GM12878 (cell line): ENCODE measurements around the gene R3HDM2. TPM values are rescaled to one million over a fixed set of nuclear protein-coding genes. Genes with fewer than 3 reads are reported as not detected.

ENCODE experiments used
- ATAC-seq: fragments of 200-7000 bp; cut with Tn5 transposase; 3 replicates; pipeline ENCODE4 v1.9.1; 2020; ENCODE audit warnings: mild to moderate bottlenecking, moderate library complexity
- BruUV-seq: library from RNA; stranded (reverse); fragments of 400-500 nt; replicated peaks from 2 replicates; lab custom pipeline; 2021; lab: Mats Ljungman, UMichigan
- CTCF ChIA-PET: fragments of 300-600 bp; sonication (Branson Sonifier 250); formaldehyde crosslinking; extraction: SDS; loops from one replicate; lab custom pipeline; 2021; ENCODE audit warnings: inconsistent platforms; lab: Yijun Ruan, JAX
- POLR2A ChIA-PET: fragments of 350-600 bp; formaldehyde crosslinking; extraction: SDS; loops from one replicate; lab custom pipeline; 2021; ENCODE audit warnings: inconsistent platforms; lab: Charles Lee
- RAD21 ChIA-PET: fragments of 300-600 bp; sonication (Branson Sonifier 250); formaldehyde crosslinking; loops from one replicate; lab custom pipeline; 2023; ENCODE audit warnings: antibody characterized with exemption; ENCODE audit not compliant: unreplicated experiment; lab: Charles Lee
- SMC1A ChIA-PET: fragments of 300-600 bp; sonication (Branson Sonifier 250); formaldehyde crosslinking; loops from one replicate; lab custom pipeline; 2023; ENCODE audit not compliant: unreplicated experiment, uncharacterized antibody; lab: Charles Lee
- DNase-seq: peaks from one replicate; pipeline ENCODE4 v3.0.0-alpha.2; 2011; ENCODE audit warnings: low read depth, low spot score
- FAIRE-seq: peaks from 3 replicates; lab custom pipeline; 2011; peaks lifted over from hg19 to GRCh38; lab: Jason Lieb, UNC
- H2AFZ ChIP-seq: 2 replicates; pipeline ENCODE4 v1.6.0; 2011; ENCODE audit warnings: low read depth, low read length, control low read depth; ENCODE audit not compliant: control insufficient read depth
- H3K27ac ChIP-seq: 2 replicates; pipeline ENCODE4 v1.5.1; 2011; ENCODE audit warnings: control low read depth; ENCODE audit not compliant: control insufficient read depth, insufficient read depth
- H3K27me3 ChIP-seq, 2 experiments: replicated peaks in 1 of 2; 2 replicates each; pipeline versions ENCODE4 v1.6.0 to v1.6.1; 2011; ENCODE audit warnings: low read length in 1 of 2; ENCODE audit not compliant: control insufficient read depth in 2 of 2, insufficient read depth in 2 of 2
- H3K36me3 ChIP-seq, 2 experiments: 2 replicates each; pipeline ENCODE4 v1.5.1; 2011; ENCODE audit warnings: low read length in 1 of 2; ENCODE audit not compliant: control insufficient read depth in 2 of 2, insufficient read depth in 2 of 2
- H3K4me1 ChIP-seq: 2 replicates; pipeline ENCODE4 v1.6.1; 2011; ENCODE audit warnings: mild to moderate bottlenecking, low read length, moderate library complexity, mixed read lengths; ENCODE audit not compliant: control insufficient read depth, insufficient read depth
- H3K4me2 ChIP-seq: 2 replicates; pipeline ENCODE4 v1.6.0; 2011; ENCODE audit warnings: control low read depth; ENCODE audit not compliant: control insufficient read depth, insufficient read depth
- H3K4me3 ChIP-seq: fragments of 200-600 bp; sonication (generic); 2 replicates; pipeline ENCODE4 v1.5.1; 2016
- H3K79me2 ChIP-seq: 2 replicates; pipeline ENCODE4 v1.6.0; 2011; ENCODE audit warnings: low read length; ENCODE audit not compliant: control insufficient read depth, insufficient read depth
- H3K9ac ChIP-seq: 2 replicates; pipeline ENCODE4 v1.8.0; 2011; ENCODE audit warnings: low read length, control low read depth, mixed read lengths; ENCODE audit not compliant: control insufficient read depth, insufficient read depth
- H3K9me3 ChIP-seq: replicated peaks from 3 replicates; pipeline ENCODE4 v1.5.1; 2011; ENCODE audit warnings: mild to moderate bottlenecking, low read length; ENCODE audit not compliant: control insufficient read depth, insufficient read depth
- H4K20me1 ChIP-seq: 2 replicates; pipeline ENCODE4 v1.6.0; 2011; ENCODE audit not compliant: control insufficient read depth, insufficient read depth
- CEBPB ChIP-seq, 2 experiments: fragments of 150-350 bp in 1 of 2; IDR thresholded peaks; 2 replicates each; pipeline ENCODE4 v1.6.1; 2012 to 2014; ENCODE audit warnings: low read depth in 2 of 2, low read length in 2 of 2, borderline replicate concordance in 1 of 2, inconsistent platforms in 1 of 2
- CHD2 ChIP-seq: IDR thresholded peaks from 2 replicates; pipeline ENCODE4 v1.6.1; 2011; ENCODE audit warnings: low read depth, low read length, improper control_type of control experiment, borderline replicate concordance
- CHD4 ChIP-seq: fragments of 200-600 bp; sonication (generic); IDR thresholded peaks from 2 replicates; pipeline ENCODE4 v1.6.1; 2016; ENCODE audit warnings: mild to moderate bottlenecking
- E4F1 ChIP-seq: fragments of 450-650 bp; IDR thresholded peaks from 2 replicates; pipeline ENCODE4 v1.6.1; 2018; ENCODE audit warnings: borderline replicate concordance, mild to moderate bottlenecking; ENCODE audit not compliant: partially characterized antibody
- FOXK2 ChIP-seq: fragments of 450-650 bp; IDR thresholded peaks from 2 replicates; pipeline ENCODE4 v1.6.1; 2017; ENCODE audit warnings: mild to moderate bottlenecking, moderate library complexity
- IKZF1 ChIP-seq: fragments of 450-650 bp; conservative IDR thresholded peaks from 2 replicates; pipeline ENCODE4 v1.6.1; 2017; ENCODE audit warnings: antibody characterized with exemption, mild to moderate bottlenecking
- JUND ChIP-seq: IDR thresholded peaks from 2 replicates; pipeline ENCODE4 v1.6.1; 2012; ENCODE audit warnings: low read depth, mild to moderate bottlenecking, low read length, improper control_type of control experiment, moderate library complexity
- MTA2 ChIP-seq: fragments of 450-650 bp; IDR thresholded peaks from 2 replicates; pipeline ENCODE4 v1.6.1; 2016; ENCODE audit warnings: low read depth, mild to moderate bottlenecking, moderate library complexity
- NFIC ChIP-seq: IDR thresholded peaks from 2 replicates; pipeline ENCODE4 v1.6.1; 2012; ENCODE audit warnings: low read depth, mild to moderate bottlenecking, inconsistent platforms, low read length, moderate library complexity
- RB1 ChIP-seq: fragments of 450-650 bp; formaldehyde crosslinking; IDR thresholded peaks from 2 replicates; pipeline ENCODE4 v1.6.1; 2017; ENCODE audit warnings: mild to moderate bottlenecking, borderline replicate concordance
- RELB ChIP-seq: fragments of 450-650 bp; IDR thresholded peaks from 2 replicates; pipeline ENCODE4 v1.6.1; 2017; ENCODE audit warnings: low read depth, mild to moderate bottlenecking, moderate library complexity
- SMARCA5 ChIP-seq: fragments of 450-650 bp; IDR thresholded peaks from 2 replicates; pipeline ENCODE4 v1.6.1; 2017; ENCODE audit warnings: mild to moderate bottlenecking
- WRNIP1 ChIP-seq: IDR thresholded peaks from 2 replicates; pipeline ENCODE4 v1.6.1; 2011; ENCODE audit warnings: low read depth, low read length, improper control_type of control experiment, borderline replicate concordance
- WGBS: methylation state at CpG from one replicate; pipeline ENCODE4 v1.1.6; 2016; ENCODE audit warnings: low lambda C conversion rate; ENCODE audit not compliant: insufficient replicate concordance, insufficient coverage; ENCODE audit errors: missing lambda C conversion rate; 5-methylcytosine and 5-hydroxymethylcytosine counted together
- in situ Hi-C: fragments of 300-500 bp; cut with MboI; formaldehyde crosslinking; loops from 9 replicates; pipeline ENCODE4 v1.14.3; 2018; ENCODE audit warnings: mixed read lengths
- intact Hi-C: fragments of 100-400 bp; cut with micrococcal nuclease; formaldehyde crosslinking; loops from one replicate; pipeline ENCODE4 v1.14.2; 2022; ENCODE audit not compliant: unreplicated experiment
- polyA plus RNA-seq, 11 experiments: library from polyadenylated mRNA; depleted of rRNA in 4 of 11; unstranded in 6 of 11; stranded (reverse) in 5 of 11; fragments of >200 nt; fragmentation: Nextera tagmentation in 4 of 11; fragmentation: Illumina TruSeq in 1 of 11; extraction: Ambion mirVana in 4 of 11; extraction: Trizol in 1 of 11; gene quantifications; 1 replicate in 1 of 11; 2 replicates in 10 of 11; pipeline versions ENCODE4 v1.2.1 to v1.2.3, GENCODE V29; 2011 to 2016; ENCODE audit warnings: inconsistent platforms in 2 of 11, missing spikeins in 2 of 11, low read depth in 1 of 11
- total RNA-seq, 4 experiments: library from RNA; depleted of rRNA in 3 of 4; stranded (reverse); fragments of >200 nt in 3 of 4; fragmentation: Illumina TruSeq in 1 of 4; extraction: Trizol in 1 of 4; gene quantifications; 2 replicates each; pipeline versions ENCODE4 v1.2.1 to v1.2.3, GENCODE V29; 2013 to 2021
- TF ChIP-seq, protein P1 (sequence below): fragments of 450-650 bp; IDR thresholded peaks from 2 replicates; pipeline ENCODE4 v1.6.1; 2018; ENCODE audit warnings: mild to moderate bottlenecking, low read depth, moderate library complexity; ENCODE audit not compliant: partially characterized antibody

The R3HDM2 gene
- total and polyA plus RNA-seq, 10 of the 15 experiments (the other 5 are each of a cell fraction or from before 2014, with no cell fraction given) = 4.6 to 26.1 (median 11.2) TPM

- Histone ChIP-seq H4K20me1 (no peaks in the 10 kb centered on the region), H3K4me2 (no peak overlapping the region), H2AFZ (no peak overlapping the region), H3K36me3 (peaks cover 0 to 11% of the 10 kb centered on the region in 2 experiments; a peak in 3 of 4 replicates), H3K27me3 (no peaks in the 10 kb centered on the region), H3K4me3 (no peak overlapping the region), H3K27ac (no peak overlapping the region), H3K79me2 (no peaks in the 10 kb centered on the region), H3K9ac (no peak overlapping the region), H3K9me3 (no peaks in the 10 kb centered on the region), H3K4me1 (no peaks in the 10 kb centered on the region)
- RAD21 ChIA-PET = interaction anchor here (0.8 to 1.0 kb wide), 2 partner anchors 8 to 135 kb away, joined by 3 read pairs; partner anchors contain the start of gene INHBC
- no TSS peak for BruUV-seq
- ATAC-seq = no peak
- POLR2A ChIA-PET = interaction anchor here (1.0 kb wide), 1 partner anchor 13 kb away, joined by 3 read pairs; no protein-coding TSS in a partner anchor
- no peak for FAIRE-seq
- no peak for DNase-seq
- CTCF ChIA-PET = interaction anchor here (1.3 to 15.5 kb wide), 4 partner anchors 8 to 156 kb away, joined by 3 to 540 read pairs (median 4); partner anchors contain the start of genes GLI1 and INHBE
- in situ Hi-C loops = no loop called here
- SMC1A ChIA-PET = interaction anchor here (1.6 kb wide), 1 partner anchor 154 kb away, joined by 6 read pairs; no protein-coding TSS in a partner anchor
- intact Hi-C loops = no loop called here
- 96% methylated on average over 1 of the region's 1 CpG for WGBS
- no peak for TF ChIP-seq CHD2
- TF ChIP-seq RB1 = no peak
- TF ChIP-seq FOXK2 = no peak
- no peak for TF ChIP-seq CEBPB (IDR thresholded peaks at IDR 0.05; ENCODE audit: borderline replicate concordance in 1 of 2, low read depth in 2 of 2, low read length in 2 of 2)
- no peak for TF ChIP-seq NFIC
- TF ChIP-seq MTA2 = no peak
- TF ChIP-seq, protein P1, sequence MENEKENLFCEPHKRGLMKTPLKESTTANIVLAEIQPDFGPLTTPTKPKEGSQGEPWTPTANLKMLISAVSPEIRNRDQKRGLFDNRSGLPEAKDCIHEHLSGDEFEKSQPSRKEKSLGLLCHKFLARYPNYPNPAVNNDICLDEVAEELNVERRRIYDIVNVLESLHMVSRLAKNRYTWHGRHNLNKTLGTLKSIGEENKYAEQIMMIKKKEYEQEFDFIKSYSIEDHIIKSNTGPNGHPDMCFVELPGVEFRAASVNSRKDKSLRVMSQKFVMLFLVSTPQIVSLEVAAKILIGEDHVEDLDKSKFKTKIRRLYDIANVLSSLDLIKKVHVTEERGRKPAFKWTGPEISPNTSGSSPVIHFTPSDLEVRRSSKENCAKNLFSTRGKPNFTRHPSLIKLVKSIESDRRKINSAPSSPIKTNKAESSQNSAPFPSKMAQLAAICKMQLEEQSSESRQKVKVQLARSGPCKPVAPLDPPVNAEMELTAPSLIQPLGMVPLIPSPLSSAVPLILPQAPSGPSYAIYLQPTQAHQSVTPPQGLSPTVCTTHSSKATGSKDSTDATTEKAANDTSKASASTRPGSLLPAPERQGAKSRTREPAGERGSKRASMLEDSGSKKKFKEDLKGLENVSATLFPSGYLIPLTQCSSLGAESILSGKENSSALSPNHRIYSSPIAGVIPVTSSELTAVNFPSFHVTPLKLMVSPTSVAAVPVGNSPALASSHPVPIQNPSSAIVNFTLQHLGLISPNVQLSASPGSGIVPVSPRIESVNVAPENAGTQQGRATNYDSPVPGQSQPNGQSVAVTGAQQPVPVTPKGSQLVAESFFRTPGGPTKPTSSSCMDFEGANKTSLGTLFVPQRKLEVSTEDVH = no peak
- TF ChIP-seq IKZF1 = no peak
- TF ChIP-seq WRNIP1 = no peak
- TF ChIP-seq JUND = no peak
- no peak for TF ChIP-seq RELB
- TF ChIP-seq E4F1 = no peak
- TF ChIP-seq CHD4 = no peak
- TF ChIP-seq SMARCA5 = no peak
Measured at GRCh38 chr12:57299514-57300016, 131.3 kb downstream of the R3HDM2 start.
